Activated CD8-positive, alpha-beta memory T cell treated with anti-CD3 and anti-CD28 coated beads, Interleukin-2, amount 50 U/mL, for 24 hours (primary cell): ENCODE results near the gene RBMS1.
"Not testable (repeated sequence)": the region's sequence is repeated elsewhere in the genome, so short reads cannot be mapped to it uniquely, and the experiment has no call there.

ENCODE experiments used
- DNase-seq: peaks from one replicate; pipeline ENCODE4 v3.0.0-alpha.2; 2020; ENCODE audit errors: extremely low read depth

The RBMS1 gene

GRCh38 chr2:160469621-160470204 lies 23.9 kb downstream of the RBMS1 start:
- DNase-seq: no peak

GRCh38 chr2:160469164-160469563 lies 24.4 kb downstream of the RBMS1 start:
- no peak for DNase-seq

- DNase-seq: no peak
Observed at GRCh38 chr2:160467086-160467485, 26.5 kb downstream of the RBMS1 start.

- no peak for DNase-seq
Observed at GRCh38 chr2:160465406-160465805, 28.2 kb downstream of the RBMS1 start.

GRCh38 chr2:160465002-160465401 lies 28.6 kb downstream of the RBMS1 start:
- DNase-seq: no peak

GRCh38 chr2:160464017-160464416 lies 29.6 kb downstream of the RBMS1 start:
- DNase-seq: no peak

GRCh38 chr2:160463245-160463644 lies 30.4 kb downstream of the RBMS1 start:
- no peak for DNase-seq

GRCh38 chr2:160460333-160460731 lies 33.3 kb downstream of the RBMS1 start:
- no peak for DNase-seq

GRCh38 chr2:160459538-160460332 lies 33.9 kb downstream of the RBMS1 start:
- no peak for DNase-seq

- DNase-seq: no peak
Observed at GRCh38 chr2:160458718-160459453, 34.7 kb downstream of the RBMS1 start.

GRCh38 chr2:160457588-160457987 lies 36.0 kb downstream of the RBMS1 start:
- no peak for DNase-seq

- DNase-seq: no peak
Observed at GRCh38 chr2:160454070-160454797, 39.4 kb downstream of the RBMS1 start.

GRCh38 chr2:160453111-160453820 lies 40.3 kb downstream of the RBMS1 start:
- no peak for DNase-seq

- no peak for DNase-seq
Observed at GRCh38 chr2:160450486-160450885, 43.1 kb downstream of the RBMS1 start.

GRCh38 chr2:160448821-160449220 lies 44.8 kb downstream of the RBMS1 start:
- DNase-seq: not testable (repeated sequence)

- no peak for DNase-seq
Observed at GRCh38 chr2:160445673-160446072, 47.9 kb downstream of the RBMS1 start.

- no peak for DNase-seq
Observed at GRCh38 chr2:160442603-160443002, 51.0 kb downstream of the RBMS1 start.

- DNase-seq: no peak
Observed at GRCh38 chr2:160440888-160441287, 52.7 kb downstream of the RBMS1 start.

GRCh38 chr2:160439038-160439437 lies 54.6 kb downstream of the RBMS1 start:
- DNase-seq: not testable (repeated sequence)

GRCh38 chr2:160437273-160437672 lies 56.3 kb downstream of the RBMS1 start:
- no peak for DNase-seq

GRCh38 chr2:160434254-160434948 lies 59.2 kb downstream of the RBMS1 start:
- no peak for DNase-seq
